Measurements from ENCODE around the gene CASS4. TPM values are rescaled to one million over a fixed set of nuclear protein-coding genes. Genes with fewer than 3 reads are reported as not detected.

CASS4 gene
- total and polyA plus RNA-seq, 4 donors: 0.26 to 1.6 (median 1.1) TPM

DNA sequence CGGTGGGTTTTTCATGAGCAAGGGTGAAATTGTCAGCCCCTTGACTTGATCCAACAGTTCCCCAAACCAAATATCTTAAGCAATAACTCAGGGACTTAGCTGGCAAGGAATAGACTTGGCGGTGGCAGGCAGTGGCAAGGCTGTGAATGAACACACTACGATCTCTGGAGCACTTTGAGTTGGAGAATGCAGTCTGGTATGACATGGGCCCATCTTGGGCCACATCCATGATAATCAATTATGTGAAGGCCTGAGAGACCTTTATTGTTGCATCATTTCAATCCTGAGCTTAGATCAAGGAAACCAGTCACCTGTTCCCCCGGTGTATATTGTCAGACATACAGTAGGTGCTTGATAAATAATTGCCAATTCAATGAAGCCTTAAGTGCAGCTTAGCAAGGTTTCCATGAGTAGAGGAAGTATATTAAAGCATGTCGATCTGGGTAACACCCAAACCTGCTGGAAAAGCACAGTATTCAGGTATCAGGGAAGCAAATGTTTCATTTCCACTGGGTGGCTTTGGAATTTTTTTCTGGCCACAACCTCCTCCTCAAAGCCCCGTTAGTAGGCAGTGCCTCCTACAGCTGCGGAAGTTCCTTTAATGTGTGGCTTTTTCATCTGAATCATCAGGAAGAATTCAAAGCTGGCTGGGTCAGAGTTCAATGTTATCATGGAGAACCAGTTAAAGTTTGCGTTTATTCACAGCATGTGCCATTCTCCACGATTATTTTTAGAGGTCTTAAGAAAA lies 10.2 kb downstream of the CASS4 start:
- Histone ChIP-seq H3K27ac (ENCODE audit: low read depth in 1 of 2, low read length in 2 of 2) (no peak overlapping the region), H3K27me3 (ENCODE audit: control insufficient read depth in 4 of 4, insufficient read depth in 4 of 4, low read length in 3 of 4) (no peaks in the 10 kb centered on the region), H3K4me3 (ENCODE audit: low read depth in 1 of 3, low read length in 3 of 3) (no peak overlapping the region), H3K36me3 (ENCODE audit: control insufficient read depth in 4 of 4, insufficient read depth in 3 of 4, low read depth in 1 of 4, low read length in 3 of 4) (no peaks in the 10 kb centered on the region), H3K9ac (ENCODE audit: low read depth in 1 of 2, low read length in 2 of 2) (no peak overlapping the region), H3K9me3 (ENCODE audit: control insufficient read depth in 4 of 4, low read length in 3 of 4) (no peaks in the 10 kb centered on the region), H3K4me1 (ENCODE audit: control insufficient read depth in 4 of 4, insufficient read depth in 4 of 4, low read length in 3 of 4) (peaks cover 0 to 3% (median 1%) of the 10 kb centered on the region in 4 donors)
- DNase-seq (ENCODE audit: low spot score): no peak
- 72% methylated on average over 9 of the region's 9 CpGs for WGBS
- TF ChIP-seq SP1 (IDR thresholded peaks at IDR 0.05) (no peak), EGR1 (IDR thresholded peaks at IDR 0.05; ENCODE audit: low read depth in 2 of 2) (no peak), FOXA1 (IDR thresholded peaks at IDR 0.05) (no peak), GABPA (IDR thresholded peaks at IDR 0.05 in 1 of 2, conservative IDR thresholded peaks at IDR 0.05 in 1 of 2) (no peak), TAF1 (conservative IDR thresholded peaks at IDR 0.05) (no peak), RXRA (IDR thresholded peaks at IDR 0.05) (no peak), HNF4G (IDR thresholded peaks at IDR 0.05) (no peak), NR2F2 (IDR thresholded peaks at IDR 0.05) (no peak)

DNA sequence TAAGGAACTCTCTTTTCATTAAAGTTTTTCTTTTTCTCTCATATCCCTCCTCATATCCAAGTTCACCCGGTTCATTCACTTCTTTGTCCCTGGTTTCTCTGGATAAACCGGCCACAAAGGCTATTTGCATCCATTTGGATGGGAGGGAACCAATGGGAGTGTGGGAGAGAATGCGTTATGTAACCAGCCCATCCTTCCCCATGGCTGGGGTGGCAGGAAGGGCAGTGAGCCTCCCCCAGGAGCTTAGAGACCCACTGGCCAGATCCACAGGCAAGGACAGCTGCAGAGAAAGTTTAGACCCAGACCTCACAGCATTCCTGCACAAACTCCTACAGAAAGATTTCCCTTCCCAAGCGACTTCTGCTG lies 10.7 kb downstream of the CASS4 start:
- 82% methylated on average over 4 of the region's 4 CpGs for WGBS
- Histone ChIP-seq H3K36me3 (ENCODE audit: control insufficient read depth in 4 of 4, insufficient read depth in 3 of 4, low read depth in 1 of 4, low read length in 3 of 4) (no peaks in the 10 kb centered on the region), H3K4me3 (ENCODE audit: low read depth in 1 of 3, low read length in 3 of 3) (no peak overlapping the region), H3K9me3 (ENCODE audit: control insufficient read depth in 4 of 4, low read length in 3 of 4) (no peaks in the 10 kb centered on the region), H3K4me1 (ENCODE audit: control insufficient read depth in 4 of 4, insufficient read depth in 4 of 4, low read length in 3 of 4) (peaks cover 0 to 3% (median 1%) of the 10 kb centered on the region in 4 donors), H3K27ac (ENCODE audit: low read depth in 1 of 2, low read length in 2 of 2) (no peak overlapping the region), H3K9ac (ENCODE audit: low read depth in 1 of 2, low read length in 2 of 2) (no peak overlapping the region), H3K27me3 (ENCODE audit: control insufficient read depth in 4 of 4, insufficient read depth in 4 of 4, low read length in 3 of 4) (no peaks in the 10 kb centered on the region)
- TF ChIP-seq, protein P1, sequence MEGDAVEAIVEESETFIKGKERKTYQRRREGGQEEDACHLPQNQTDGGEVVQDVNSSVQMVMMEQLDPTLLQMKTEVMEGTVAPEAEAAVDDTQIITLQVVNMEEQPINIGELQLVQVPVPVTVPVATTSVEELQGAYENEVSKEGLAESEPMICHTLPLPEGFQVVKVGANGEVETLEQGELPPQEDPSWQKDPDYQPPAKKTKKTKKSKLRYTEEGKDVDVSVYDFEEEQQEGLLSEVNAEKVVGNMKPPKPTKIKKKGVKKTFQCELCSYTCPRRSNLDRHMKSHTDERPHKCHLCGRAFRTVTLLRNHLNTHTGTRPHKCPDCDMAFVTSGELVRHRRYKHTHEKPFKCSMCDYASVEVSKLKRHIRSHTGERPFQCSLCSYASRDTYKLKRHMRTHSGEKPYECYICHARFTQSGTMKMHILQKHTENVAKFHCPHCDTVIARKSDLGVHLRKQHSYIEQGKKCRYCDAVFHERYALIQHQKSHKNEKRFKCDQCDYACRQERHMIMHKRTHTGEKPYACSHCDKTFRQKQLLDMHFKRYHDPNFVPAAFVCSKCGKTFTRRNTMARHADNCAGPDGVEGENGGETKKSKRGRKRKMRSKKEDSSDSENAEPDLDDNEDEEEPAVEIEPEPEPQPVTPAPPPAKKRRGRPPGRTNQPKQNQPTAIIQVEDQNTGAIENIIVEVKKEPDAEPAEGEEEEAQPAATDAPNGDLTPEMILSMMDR (IDR thresholded peaks at IDR 0.05; ENCODE audit: low read depth, low read length, missing input control): no peak
- no peak for TF ChIP-seq TAF1 (conservative IDR thresholded peaks at IDR 0.05)
- no peak for TF ChIP-seq NR2F2 (IDR thresholded peaks at IDR 0.05)
- TF ChIP-seq, protein P2, sequence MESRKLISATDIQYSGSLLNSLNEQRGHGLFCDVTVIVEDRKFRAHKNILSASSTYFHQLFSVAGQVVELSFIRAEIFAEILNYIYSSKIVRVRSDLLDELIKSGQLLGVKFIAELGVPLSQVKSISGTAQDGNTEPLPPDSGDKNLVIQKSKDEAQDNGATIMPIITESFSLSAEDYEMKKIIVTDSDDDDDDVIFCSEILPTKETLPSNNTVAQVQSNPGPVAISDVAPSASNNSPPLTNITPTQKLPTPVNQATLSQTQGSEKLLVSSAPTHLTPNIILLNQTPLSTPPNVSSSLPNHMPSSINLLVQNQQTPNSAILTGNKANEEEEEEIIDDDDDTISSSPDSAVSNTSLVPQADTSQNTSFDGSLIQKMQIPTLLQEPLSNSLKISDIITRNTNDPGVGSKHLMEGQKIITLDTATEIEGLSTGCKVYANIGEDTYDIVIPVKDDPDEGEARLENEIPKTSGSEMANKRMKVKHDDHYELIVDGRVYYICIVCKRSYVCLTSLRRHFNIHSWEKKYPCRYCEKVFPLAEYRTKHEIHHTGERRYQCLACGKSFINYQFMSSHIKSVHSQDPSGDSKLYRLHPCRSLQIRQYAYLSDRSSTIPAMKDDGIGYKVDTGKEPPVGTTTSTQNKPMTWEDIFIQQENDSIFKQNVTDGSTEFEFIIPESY (IDR thresholded peaks at IDR 0.05): no peak
- TF ChIP-seq JUND (IDR thresholded peaks at IDR 0.05): no peak
- TF ChIP-seq, protein P3, sequence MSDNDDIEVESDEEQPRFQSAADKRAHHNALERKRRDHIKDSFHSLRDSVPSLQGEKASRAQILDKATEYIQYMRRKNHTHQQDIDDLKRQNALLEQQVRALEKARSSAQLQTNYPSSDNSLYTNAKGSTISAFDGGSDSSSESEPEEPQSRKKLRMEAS (IDR thresholded peaks at IDR 0.05): no peak
- TF ChIP-seq RAD21 (IDR thresholded peaks at IDR 0.05): no peak
- TF ChIP-seq FOXA2 (IDR thresholded peaks at IDR 0.05): no peak
- no peak for DNase-seq (ENCODE audit: low spot score)

DNA sequence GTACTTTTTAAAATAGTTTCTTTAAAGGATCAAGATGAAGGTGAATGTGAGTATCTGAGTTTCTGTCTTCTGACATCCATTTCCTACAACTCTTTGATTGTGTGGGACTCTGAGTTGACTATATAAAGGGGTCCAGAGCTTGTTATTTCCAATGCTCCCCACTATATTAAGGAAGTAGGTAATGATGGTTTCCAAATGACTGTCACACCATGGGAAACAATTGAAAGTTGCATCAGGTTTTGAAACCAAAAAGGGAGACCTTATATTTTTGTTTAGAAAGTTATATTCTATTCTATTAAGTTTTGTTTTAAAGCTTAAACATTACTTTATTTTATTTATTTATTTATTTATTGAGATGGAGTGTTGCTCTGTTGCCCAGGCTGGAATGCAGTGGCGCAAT lies 11.2 kb downstream of the CASS4 start:
- WGBS: 98% methylated on average over 1 of the region's 1 CpG
- Histone ChIP-seq H3K4me1 (ENCODE audit: control insufficient read depth in 4 of 4, insufficient read depth in 4 of 4, low read length in 3 of 4) (peaks cover 0 to 3% (median 1%) of the 10 kb centered on the region in 4 donors), H3K4me3 (ENCODE audit: low read depth in 1 of 3, low read length in 3 of 3) (no peak overlapping the region)
- TF ChIP-seq FOXA1 (IDR thresholded peaks at IDR 0.05): no peak
- no peak for TF ChIP-seq NR2F2 (IDR thresholded peaks at IDR 0.05)
- TF ChIP-seq YY1 (IDR thresholded peaks at IDR 0.05): no peak
- TF ChIP-seq, protein P2 (IDR thresholded peaks at IDR 0.05): no peak
- no peak for TF ChIP-seq FOXA2 (IDR thresholded peaks at IDR 0.05)
- TF ChIP-seq, protein P4, sequence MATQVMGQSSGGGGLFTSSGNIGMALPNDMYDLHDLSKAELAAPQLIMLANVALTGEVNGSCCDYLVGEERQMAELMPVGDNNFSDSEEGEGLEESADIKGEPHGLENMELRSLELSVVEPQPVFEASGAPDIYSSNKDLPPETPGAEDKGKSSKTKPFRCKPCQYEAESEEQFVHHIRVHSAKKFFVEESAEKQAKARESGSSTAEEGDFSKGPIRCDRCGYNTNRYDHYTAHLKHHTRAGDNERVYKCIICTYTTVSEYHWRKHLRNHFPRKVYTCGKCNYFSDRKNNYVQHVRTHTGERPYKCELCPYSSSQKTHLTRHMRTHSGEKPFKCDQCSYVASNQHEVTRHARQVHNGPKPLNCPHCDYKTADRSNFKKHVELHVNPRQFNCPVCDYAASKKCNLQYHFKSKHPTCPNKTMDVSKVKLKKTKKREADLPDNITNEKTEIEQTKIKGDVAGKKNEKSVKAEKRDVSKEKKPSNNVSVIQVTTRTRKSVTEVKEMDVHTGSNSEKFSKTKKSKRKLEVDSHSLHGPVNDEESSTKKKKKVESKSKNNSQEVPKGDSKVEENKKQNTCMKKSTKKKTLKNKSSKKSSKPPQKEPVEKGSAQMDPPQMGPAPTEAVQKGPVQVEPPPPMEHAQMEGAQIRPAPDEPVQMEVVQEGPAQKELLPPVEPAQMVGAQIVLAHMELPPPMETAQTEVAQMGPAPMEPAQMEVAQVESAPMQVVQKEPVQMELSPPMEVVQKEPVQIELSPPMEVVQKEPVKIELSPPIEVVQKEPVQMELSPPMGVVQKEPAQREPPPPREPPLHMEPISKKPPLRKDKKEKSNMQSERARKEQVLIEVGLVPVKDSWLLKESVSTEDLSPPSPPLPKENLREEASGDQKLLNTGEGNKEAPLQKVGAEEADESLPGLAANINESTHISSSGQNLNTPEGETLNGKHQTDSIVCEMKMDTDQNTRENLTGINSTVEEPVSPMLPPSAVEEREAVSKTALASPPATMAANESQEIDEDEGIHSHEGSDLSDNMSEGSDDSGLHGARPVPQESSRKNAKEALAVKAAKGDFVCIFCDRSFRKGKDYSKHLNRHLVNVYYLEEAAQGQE (IDR thresholded peaks at IDR 0.05): no peak
- no peak for TF ChIP-seq HNF4G (IDR thresholded peaks at IDR 0.05)
- TF ChIP-seq JUND (IDR thresholded peaks at IDR 0.05): no peak
- no peak for TF ChIP-seq GABPA (IDR thresholded peaks at IDR 0.05 in 1 of 2, conservative IDR thresholded peaks at IDR 0.05 in 1 of 2)
- no peak for TF ChIP-seq RAD21 (IDR thresholded peaks at IDR 0.05)
- TF ChIP-seq SP1 (IDR thresholded peaks at IDR 0.05): no peak
- TF ChIP-seq, protein P5, sequence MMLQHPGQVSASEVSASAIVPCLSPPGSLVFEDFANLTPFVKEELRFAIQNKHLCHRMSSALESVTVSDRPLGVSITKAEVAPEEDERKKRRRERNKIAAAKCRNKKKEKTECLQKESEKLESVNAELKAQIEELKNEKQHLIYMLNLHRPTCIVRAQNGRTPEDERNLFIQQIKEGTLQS (IDR thresholded peaks at IDR 0.05): no peak

More for the DNA sequence above, 11.2 kb downstream of the CASS4 start:
- Histone ChIP-seq H3K27me3 (ENCODE audit: control insufficient read depth in 4 of 4, insufficient read depth in 4 of 4, low read length in 3 of 4) (no peaks in the 10 kb centered on the region), H3K9me3 (ENCODE audit: control insufficient read depth in 4 of 4, low read length in 3 of 4) (no peaks in the 10 kb centered on the region), H3K36me3 (ENCODE audit: control insufficient read depth in 4 of 4, insufficient read depth in 3 of 4, low read depth in 1 of 4, low read length in 3 of 4) (no peaks in the 10 kb centered on the region), H3K27ac (ENCODE audit: low read depth in 1 of 2, low read length in 2 of 2) (no peak overlapping the region), H3K9ac (ENCODE audit: low read depth in 1 of 2, low read length in 2 of 2) (no peak overlapping the region)
- no peak for DNase-seq (ENCODE audit: low spot score)
